Mesangial cell (primary cell): ENCODE results near the gene TUFT1. TPM values are rescaled to one million over a fixed set of nuclear protein-coding genes. Genes with fewer than 3 reads are reported as not detected.

Experiments
- total RNA-seq: library from RNA; depleted of rRNA; stranded (reverse); fragments of >200 nt; gene quantifications from 2 replicates; pipeline ENCODE4 v1.2.3, GENCODE V29; 2015

TUFT1 gene
- total RNA-seq: 35.0 and 40.1 TPM in 2 replicates

GRCh38 chr1:151540021-151540981, at the start of gene TUFT1:
Gene TUFT1, plus strand, starts transcription at chr1:151540309. Its CDS starts 58 bp downstream, at chr1:151540367.

GRCh38 chr1:151510957-151511635, 29.0 kb upstream of the TUFT1 start, which contains the start of gene CGN:
Gene CGN, plus strand, starts transcription at chr1:151511387. Its CDS starts 7,133 bp downstream, at chr1:151518520.

GRCh38 chr1:151611832-151612500, 71.9 kb downstream of the TUFT1 start, which contains the start of gene SNX27:
Gene SNX27, plus strand, starts transcription at chr1:151612050. Its CDS starts 152 bp downstream, at chr1:151612202.

Other genes with a start within 250 kb of the TUFT1 start
- gene PI4KB, start 212.9 kb upstream of the TUFT1 start, total RNA-seq: 53.7 and 57.4 TPM in 2 replicates
- 24.3 and 25.9 TPM in 2 replicates for gene RFX5, start 193.1 kb upstream of the TUFT1 start, total RNA-seq
- gene SELENBP1, start 167.6 kb upstream of the TUFT1 start, total RNA-seq: 6.0 and 18.1 TPM in 2 replicates
- gene PSMB4, start 140.7 kb upstream of the TUFT1 start, total RNA-seq: 304 and 370 TPM in 2 replicates
- 20.4 and 29.9 TPM in 2 replicates for gene POGZ, start 80.8 kb upstream of the TUFT1 start, total RNA-seq
- gene CGN, start 28.9 kb upstream of the TUFT1 start, total RNA-seq: 2.0 and 5.2 TPM in 2 replicates
- gene SNX27, start 71.7 kb downstream of the TUFT1 start, total RNA-seq: 13.7 and 16.5 TPM in 2 replicates
- gene CELF3, start 176.5 kb downstream of the TUFT1 start, total RNA-seq: not detected in 2 replicates
- not detected in 2 replicates for gene RIIAD1, start 181.2 kb downstream of the TUFT1 start, total RNA-seq
- 70.4 and 113 TPM in 2 replicates for gene MRPL9, start 223.2 kb downstream of the TUFT1 start, total RNA-seq